Testis (tissue), 2 donors: ENCODE measurements around the gene UGT2B7.

Source experiments
- CTCF ChIP-seq, 3 experiments: fragments of 450-650 bp in 2 of 3; fragments of 200-600 bp in 1 of 3; sonication (generic) in 1 of 3; IDR thresholded peaks; one replicate each; pipeline ENCODE4 v1.5.1; 2016 to 2019; ENCODE audit warnings: antibody characterized with exemption in 3 of 3, mild to moderate bottlenecking in 2 of 3, moderate library complexity in 1 of 3
- POLR2A ChIP-seq: fragments of 450-650 bp; IDR thresholded peaks from one replicate; pipeline ENCODE4 v1.6.1; 2017; ENCODE audit warnings: antibody characterized with exemption, mild to moderate bottlenecking, moderate library complexity

GRCh38 chr4:69075061-69075792, 21.0 kb upstream of the UGT2B7 start:
- TF ChIP-seq CTCF (IDR thresholded peaks at IDR 0.05) (no peak), POLR2A (no peak)
